AG09319 (cell line): ENCODE measurements around the gene AUTS2.

Source experiments
- DNase-seq: peaks from one replicate; pipeline ENCODE4 v3.0.0-alpha.2; 2010; ENCODE audit warnings: low read depth; ENCODE audit errors: extremely low read depth
- CTCF ChIP-seq: IDR thresholded peaks from 2 replicates; pipeline ENCODE4 v1.5.1; 2011; ENCODE audit warnings: low read depth, mild to moderate bottlenecking, inconsistent platforms, low read length, moderate library complexity

The AUTS2 gene

GRCh38 chr7:70436790-70437350 lies 838.6 kb downstream of the AUTS2 start:
- DNase-seq = no peak
- TF ChIP-seq CTCF = no peak

GRCh38 chr7:70439651-70440050 lies 841.4 kb downstream of the AUTS2 start:
- no peak for TF ChIP-seq CTCF

GRCh38 chr7:70446448-70447143 lies 848.3 kb downstream of the AUTS2 start:
- DNase-seq = no peak
- TF ChIP-seq CTCF = no peak

More at GRCh38 chr7:70439651-70440050, 841.4 kb downstream of the AUTS2 start:
- DNase-seq = no peak

- DNase-seq = no peak
- no peak for TF ChIP-seq CTCF
Observed at GRCh38 chr7:70448312-70448906, 850.1 kb downstream of the AUTS2 start.

GRCh38 chr7:70450731-70451130 lies 852.5 kb downstream of the AUTS2 start:
- no peak for DNase-seq
- TF ChIP-seq CTCF = no peak

- no peak for TF ChIP-seq CTCF
Observed at GRCh38 chr7:70455925-70456324, 857.6 kb downstream of the AUTS2 start.

GRCh38 chr7:70456719-70457118 lies 858.4 kb downstream of the AUTS2 start:
- no peak for TF ChIP-seq CTCF

More at GRCh38 chr7:70455925-70456324, 857.6 kb downstream of the AUTS2 start:
- no peak for DNase-seq

More at GRCh38 chr7:70456719-70457118, 858.4 kb downstream of the AUTS2 start:
- DNase-seq = no peak
